Raji (cell line): ENCODE data around the gene TSPYL1.
A peak's percentile ranks its signal among the peaks of the same experiment; 100 is the strongest.

Experiments used
- POLR2A ChIP-seq: IDR thresholded peaks from 2 replicates; pipeline ENCODE4 v1.6.1; 2011; ENCODE audit warnings: low read depth, low read length, control low read depth; ENCODE audit not compliant: insufficient read depth

Gene TSPYL1

GRCh38 chr6:116277124-116277523 is 2.6 kb downstream of the TSPYL1 start:
- no peak for TF ChIP-seq POLR2A

GRCh38 chr6:116271149-116271708 is 8.5 kb downstream of the TSPYL1 start:
- no peak for TF ChIP-seq POLR2A

- no peak for TF ChIP-seq POLR2A
These were observed 11.0 kb downstream of the TSPYL1 start for GRCh38 chr6:116268589-116269293.

GRCh38 chr6:116267836-116268588 is 11.7 kb downstream of the TSPYL1 start:
- no peak for TF ChIP-seq POLR2A

- TF ChIP-seq POLR2A: no peak
These were observed 12.9 kb downstream of the TSPYL1 start for GRCh38 chr6:116266803-116267202.

- no peak for TF ChIP-seq POLR2A
These were observed 14.5 kb downstream of the TSPYL1 start for GRCh38 chr6:116265041-116265829.

- TF ChIP-seq POLR2A: no peak
These were observed 16.4 kb downstream of the TSPYL1 start for GRCh38 chr6:116263353-116263752.

- TF ChIP-seq POLR2A: no peak
These were observed 21.2 kb downstream of the TSPYL1 start for GRCh38 chr6:116258520-116258919.

GRCh38 chr6:116256694-116257093 is 23.0 kb downstream of the TSPYL1 start:
- TF ChIP-seq POLR2A: no peak

- no peak for TF ChIP-seq POLR2A
These were observed 24.4 kb downstream of the TSPYL1 start for GRCh38 chr6:116255246-116255800.

GRCh38 chr6:116254297-116255056 is 25.3 kb downstream of the TSPYL1 start:
- TF ChIP-seq POLR2A: no peak

- TF ChIP-seq POLR2A: peak; percentile 78
These were observed 26.0 kb downstream of the TSPYL1 start, which contains the start of gene TSPYL4 for GRCh38 chr6:116253505-116254296. Gene TSPYL4, minus strand, starts transcription at chr6:116254075. Its CDS starts 67 bp downstream, at chr6:116254008.

GRCh38 chr6:116253188-116253504 is 26.6 kb downstream of the TSPYL1 start:
- TF ChIP-seq POLR2A: no peak

- no peak for TF ChIP-seq POLR2A
These were observed 28.0 kb downstream of the TSPYL1 start for GRCh38 chr6:116251568-116252384.
